Adrenal gland (tissue), 12 donors: ENCODE results near the gene ETNK2. TPM values are rescaled to one million over a fixed set of nuclear protein-coding genes. Genes with fewer than 3 reads are reported as not detected.

Source experiments
- DNase-seq, 7 donors: peaks; one replicate each; pipeline ENCODE4 v3.0.0-alpha.2; 2019 to 2020
- H3K27ac ChIP-seq, 5 donors: fragments of 200-600 bp; sonication (generic) in 4 of 5; 1 replicate in 3 of 5; 2 replicates in 2 of 5; pipeline versions ENCODE4 v1.5.1 to v1.8.0; 2016 to 2020; ENCODE audit warnings: mild to moderate bottlenecking in 1 of 5
- H3K27me3 ChIP-seq: fragments of 200-600 bp; 2 replicates; pipeline ENCODE4 v1.8.0; 2021
- H3K36me3 ChIP-seq, 2 donors: fragments of 200-600 bp; replicated peaks in 1 of 2; 1 replicate in 1 of 2; 2 replicates in 1 of 2; pipeline versions ENCODE4 v1.5.1 to v1.8.0; 2018 to 2022
- H3K4me1 ChIP-seq, 2 donors: fragments of 200-600 bp; replicated peaks in 1 of 2; 1 replicate in 1 of 2; 2 replicates in 1 of 2; pipeline versions ENCODE4 v1.5.1 to v1.8.0; 2018 to 2021
- H3K4me3 ChIP-seq, 4 donors: fragments of 200-600 bp; sonication (generic) in 3 of 4; one replicate each; pipeline ENCODE4 v1.5.1; 2016 to 2018
- H3K9me3 ChIP-seq, 3 donors: fragments of 200-600 bp; sonication (generic) in 1 of 3; replicated peaks in 1 of 3; 1 replicate in 2 of 3; 2 replicates in 1 of 3; pipeline versions ENCODE4 v1.5.1 to v1.8.0; 2016 to 2021
- POLR2A ChIP-seq, 2 donors: fragments of 450-650 bp; IDR thresholded peaks; one replicate each; pipeline ENCODE4 v1.6.1; 2017; ENCODE audit warnings: antibody characterized with exemption in 2 of 2, mild to moderate bottlenecking in 2 of 2, moderate library complexity in 1 of 2
- WGBS, 4 donors: extraction: QIAGEN DNeasy Blood & Tissue Kit in 2 of 4; methylation state at CpG; one replicate each; pipeline versions ENCODE4 v1.1.5 to v1.1.7; 2013 to 2017; 5-methylcytosine and 5-hydroxymethylcytosine counted together
- intact Hi-C, 2 donors: fragments of 100-400 bp; cut with DNase I; formaldehyde crosslinking; loops; one replicate each; pipeline versions ENCODE4 v1.14.1 to v1.15.0; 2022 to 2023
- polyA plus RNA-seq, 3 donors: library from polyadenylated mRNA; stranded (reverse); fragments of 200-250 nt in 2 of 3; fragments of 350-450 nt in 1 of 3; fragmentation: Illumina TruSeq in 1 of 3; extraction: RNeasy Lipid Tissue Mini Kit (QIAGEN cat#74804) in 1 of 3; gene quantifications; one replicate each; pipeline ENCODE4 v1.2.3, GENCODE V29; 2013 to 2014
- total RNA-seq, 9 donors: library from RNA; depleted of rRNA in 4 of 9; stranded (reverse); fragments of >200 nt in 4 of 9; fragments of 120-200 nt in 1 of 9; fragmentation: NEBNext Ultra II Directional in 1 of 9; extraction: Animal tissue kit (Norgen Biotek cat#: 25700) in 1 of 9; gene quantifications; one replicate each; pipeline versions ENCODE4 v1.1.0 to v1.2.4, GENCODE V29; 2013 to 2023
- TF ChIP-seq, protein P1 (sequence below), 6 experiments: fragments of 450-650 bp in 4 of 6; fragments of 200-600 bp in 2 of 6; sonication (generic) in 1 of 6; IDR thresholded peaks; 1 replicate in 5 of 6; 2 replicates in 1 of 6; pipeline versions ENCODE4 v1.5.1 to v1.8.0; 2016 to 2021; ENCODE audit warnings: antibody characterized with exemption in 6 of 6, mild to moderate bottlenecking in 2 of 6, moderate library complexity in 1 of 6
- donor health status: healthy with polysubstance abuse.
- donor health status: Bipolar disorder and iron deficiency.
- donor health status: DM: yes; HTN: yes; CAD: no.
- donor health status: DM: no; HTN: no; CAD: no.
- donor health status: DM: no; HTN: no; CAD: no.
- donor health status: DM: yes; HTN: yes; CAD: no.

The ETNK2 gene
- total and polyA plus RNA-seq, 12 donors: 3.1 to 78.6 (median 9.3) TPM

- Histone ChIP-seq H3K27me3 (no peaks in the 10 kb centered on the region), H3K4me1 (peaks cover 14 to 26% of the 10 kb centered on the region in 2 donors), H3K9me3 (no peaks in the 10 kb centered on the region), H3K36me3 (peaks cover 0 to 49% of the 10 kb centered on the region in 2 donors), H3K4me3 (no peak overlapping the region), H3K27ac (no peak overlapping the region)
- no peak for TF ChIP-seq POLR2A (IDR thresholded peaks at IDR 0.05)
- TF ChIP-seq, protein P1, sequence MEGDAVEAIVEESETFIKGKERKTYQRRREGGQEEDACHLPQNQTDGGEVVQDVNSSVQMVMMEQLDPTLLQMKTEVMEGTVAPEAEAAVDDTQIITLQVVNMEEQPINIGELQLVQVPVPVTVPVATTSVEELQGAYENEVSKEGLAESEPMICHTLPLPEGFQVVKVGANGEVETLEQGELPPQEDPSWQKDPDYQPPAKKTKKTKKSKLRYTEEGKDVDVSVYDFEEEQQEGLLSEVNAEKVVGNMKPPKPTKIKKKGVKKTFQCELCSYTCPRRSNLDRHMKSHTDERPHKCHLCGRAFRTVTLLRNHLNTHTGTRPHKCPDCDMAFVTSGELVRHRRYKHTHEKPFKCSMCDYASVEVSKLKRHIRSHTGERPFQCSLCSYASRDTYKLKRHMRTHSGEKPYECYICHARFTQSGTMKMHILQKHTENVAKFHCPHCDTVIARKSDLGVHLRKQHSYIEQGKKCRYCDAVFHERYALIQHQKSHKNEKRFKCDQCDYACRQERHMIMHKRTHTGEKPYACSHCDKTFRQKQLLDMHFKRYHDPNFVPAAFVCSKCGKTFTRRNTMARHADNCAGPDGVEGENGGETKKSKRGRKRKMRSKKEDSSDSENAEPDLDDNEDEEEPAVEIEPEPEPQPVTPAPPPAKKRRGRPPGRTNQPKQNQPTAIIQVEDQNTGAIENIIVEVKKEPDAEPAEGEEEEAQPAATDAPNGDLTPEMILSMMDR (IDR thresholded peaks at IDR 0.05): no peak
- intact Hi-C loops: loop anchor here (5.0 kb wide), 2 partner anchors 47 to 252 kb away; no protein-coding TSS in a partner anchor
- WGBS, 4 donors: 91 to 94% (median 92%) methylated on average over 20 to 22 of the region's 22 CpGs
- no peak for DNase-seq
Observed at GRCh38 chr1:204124639-204125038, 27.2 kb downstream of the ETNK2 start.

DNA sequence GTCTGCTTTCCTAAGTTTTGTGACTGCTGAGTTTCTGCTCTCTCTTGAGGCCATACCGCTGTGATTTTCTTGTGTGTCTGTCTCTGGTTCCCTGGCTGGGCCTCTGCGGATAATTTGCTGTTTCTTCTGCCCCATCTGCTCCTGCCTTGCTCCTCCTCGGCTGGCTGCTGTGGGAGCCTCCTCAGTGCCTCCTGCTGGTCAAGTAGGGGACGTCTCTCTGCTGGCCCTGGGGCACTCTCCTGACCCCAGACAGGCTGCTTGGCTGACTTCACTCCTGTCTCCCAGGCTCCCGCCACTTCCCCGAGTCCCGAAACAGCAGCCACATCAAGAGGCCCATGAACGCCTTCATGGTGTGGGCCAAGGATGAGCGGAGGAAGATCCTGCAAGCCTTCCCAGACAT lies 28.5 kb downstream of the ETNK2 start:
- H3K36me3 ChIP-seq: peaks cover 0 to 56% of the 10 kb centered on the region in 2 donors
- H3K27me3 ChIP-seq: no peaks in the 10 kb centered on the region
- DNase-seq: no peak
- no peak overlapping the region for H3K4me3 ChIP-seq
- intact Hi-C loops: no loop called here
- TF ChIP-seq, protein P1 (IDR thresholded peaks at IDR 0.05): peak in 3 of 6 experiments; percentile 14 to 34 (median 33)
- TF ChIP-seq POLR2A (IDR thresholded peaks at IDR 0.05): no peak
- H3K27ac ChIP-seq: no peak overlapping the region
- H3K9me3 ChIP-seq: no peaks in the 10 kb centered on the region
- peaks cover 8 to 15% of the 10 kb centered on the region in 2 donors for H3K4me1 ChIP-seq
- WGBS, 4 donors: 63 to 78% (median 75%) methylated on average over 4 to 9 of the region's 9 CpGs

DNA sequence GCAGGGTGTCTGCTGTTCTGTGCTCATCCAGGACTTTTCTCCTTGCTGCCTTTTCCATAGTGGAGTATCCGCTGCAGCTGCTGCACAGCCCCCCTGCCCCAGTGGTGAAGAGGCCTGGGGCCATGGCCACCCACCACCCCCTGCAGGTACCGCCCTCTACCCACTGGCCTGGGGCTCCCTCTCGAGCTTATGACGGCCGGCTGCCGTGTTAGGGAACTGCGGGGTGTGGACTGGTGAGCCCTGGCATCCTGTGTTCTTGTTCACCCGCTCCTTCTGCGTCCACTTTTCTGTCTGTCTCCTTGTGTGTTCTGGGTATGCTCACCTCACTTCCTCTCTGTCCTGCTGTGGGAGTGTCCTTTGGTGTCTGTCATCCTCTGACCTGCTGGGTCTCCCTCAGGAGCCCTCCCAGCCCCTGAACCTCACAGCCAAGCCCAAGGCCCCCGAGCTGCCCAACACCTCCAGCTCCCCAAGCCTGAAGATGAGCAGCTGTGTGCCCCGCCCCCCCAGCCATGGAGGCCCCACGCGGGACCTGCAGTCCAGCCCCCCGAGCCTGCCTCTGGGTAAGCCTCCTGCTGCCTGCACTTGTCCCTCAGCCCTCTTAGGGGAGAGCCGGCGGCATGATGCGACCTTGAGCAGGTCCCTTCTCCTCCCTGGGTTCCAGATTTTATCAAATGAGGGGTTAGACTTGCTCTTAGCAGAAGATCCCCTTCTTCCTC lies 29.8 kb downstream of the ETNK2 start:
- no peaks in the 10 kb centered on the region for H3K27me3 ChIP-seq
- WGBS, 4 donors: 88 to 96% (median 89%) methylated on average over 9 to 17 of the region's 17 CpGs
- intact Hi-C loops: no loop called here
- no peaks in the 10 kb centered on the region for H3K9me3 ChIP-seq
- H3K4me1 ChIP-seq: peaks cover 2 to 9% of the 10 kb centered on the region in 2 donors
- no peak for TF ChIP-seq POLR2A (IDR thresholded peaks at IDR 0.05)
- TF ChIP-seq, protein P1 (IDR thresholded peaks at IDR 0.05): no peak
- DNase-seq: no peak
- peak overlapping the region in 1 of 5 donors; percentile 5 for H3K27ac ChIP-seq
- no peak overlapping the region for H3K4me3 ChIP-seq
- peaks cover 0 to 68% of the 10 kb centered on the region in 2 donors for H3K36me3 ChIP-seq

DNA sequence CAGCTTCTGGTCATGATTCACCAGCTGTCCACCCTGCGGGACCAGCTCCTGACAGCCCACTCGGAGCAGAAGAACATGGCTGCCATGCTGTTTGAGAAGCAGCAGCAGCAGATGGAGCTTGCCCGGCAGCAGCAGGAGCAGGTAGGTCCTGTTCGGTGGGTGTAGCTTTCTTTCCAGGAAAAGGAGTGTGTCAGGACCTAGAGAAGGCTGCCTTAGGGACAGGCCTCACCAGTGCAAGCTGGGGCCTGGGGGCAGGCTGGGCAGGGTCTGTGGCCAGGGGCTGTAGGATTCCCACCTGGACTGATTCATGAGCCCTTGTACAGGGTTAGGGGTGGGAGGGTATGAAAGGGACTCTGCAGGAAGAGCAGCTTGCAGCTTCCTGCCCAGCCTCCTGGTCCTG lies 35.3 kb downstream of the ETNK2 start:
- intact Hi-C loops: no loop called here

More for the DNA sequence above, 35.3 kb downstream of the ETNK2 start:
- Histone ChIP-seq H3K4me3 (no peak overlapping the region), H3K4me1 (peaks cover 13 to 19% of the 10 kb centered on the region in 2 donors), H3K9me3 (no peaks in the 10 kb centered on the region), H3K36me3 (peaks cover 0 to 23% of the 10 kb centered on the region in 2 donors), H3K27ac (no peak overlapping the region), H3K27me3 (no peaks in the 10 kb centered on the region)
- TF ChIP-seq POLR2A (IDR thresholded peaks at IDR 0.05): no peak
- TF ChIP-seq, protein P1 (IDR thresholded peaks at IDR 0.05): no peak
- WGBS, 4 donors: 88 to 100% (median 92%) methylated on average over 2 to 4 of the region's 4 CpGs
- DNase-seq: no peak
